Keratinocyte (primary cell): ENCODE measurements around the gene SNPH. TPM values are rescaled to one million over a fixed set of nuclear protein-coding genes. Genes with fewer than 3 reads are reported as not detected.

ENCODE experiments used
- DNase-seq: peaks from one replicate; pipeline ENCODE4 v3.0.0-alpha.2; 2011; ENCODE audit warnings: low read depth, missing footprints, low spot score
- FAIRE-seq: peaks from 2 replicates; lab custom pipeline; 2011; peaks lifted over from hg19 to GRCh38; lab: Jason Lieb, UNC
- H2AFZ ChIP-seq: 2 replicates; pipeline ENCODE4 v1.6.0; 2012; ENCODE audit warnings: low read length, control low read depth, inconsistent platforms; ENCODE audit not compliant: control insufficient read depth
- H3K27ac ChIP-seq: 2 replicates; pipeline ENCODE4 v1.5.1; 2011; ENCODE audit warnings: low read length; ENCODE audit not compliant: control insufficient read depth, insufficient read depth
- H3K27me3 ChIP-seq: 3 replicates; pipeline ENCODE4 v1.6.0; 2011; ENCODE audit warnings: low read length; ENCODE audit not compliant: control insufficient read depth, insufficient read depth; ENCODE audit errors: extremely low read depth
- H3K36me3 ChIP-seq, 2 experiments: 2 replicates in 1 of 2; 3 replicates in 1 of 2; pipeline ENCODE4 v1.5.1; 2011; ENCODE audit warnings: low read length in 2 of 2, mild to moderate bottlenecking in 1 of 2; ENCODE audit not compliant: control insufficient read depth in 2 of 2, insufficient read depth in 2 of 2; ENCODE audit errors: extremely low read depth in 1 of 2
- H3K4me1 ChIP-seq: 3 replicates; pipeline ENCODE4 v1.5.1; 2011; ENCODE audit warnings: low read length; ENCODE audit not compliant: control insufficient read depth, insufficient read depth; ENCODE audit errors: extremely low read depth
- H3K4me2 ChIP-seq: 3 replicates; pipeline ENCODE4 v1.6.0; 2011; ENCODE audit warnings: low read depth, low read length; ENCODE audit not compliant: control insufficient read depth, insufficient read depth; ENCODE audit errors: extremely low read depth
- H3K4me3 ChIP-seq, 3 experiments: fragments of 200-600 bp in 1 of 3; sonication (generic) in 1 of 3; 2 replicates in 2 of 3; 3 replicates in 1 of 3; pipeline ENCODE4 v1.5.1; 2011 to 2016; ENCODE audit warnings: low read length in 3 of 3, mild to moderate bottlenecking in 3 of 3, control low read depth in 2 of 3, inconsistent platforms in 1 of 3, low read depth in 1 of 3, mixed read lengths in 1 of 3, mixed run types in 1 of 3, moderate library complexity in 1 of 3; ENCODE audit not compliant: control insufficient read depth in 2 of 3, insufficient read depth in 2 of 3; ENCODE audit errors: extremely low read depth in 1 of 3
- H3K79me2 ChIP-seq: 2 replicates; pipeline ENCODE4 v1.6.0; 2012; ENCODE audit warnings: low read length; ENCODE audit not compliant: control insufficient read depth, insufficient read depth
- H3K9ac ChIP-seq: 3 replicates; pipeline ENCODE4 v1.6.0; 2011; ENCODE audit warnings: low read length; ENCODE audit not compliant: control insufficient read depth, insufficient read depth; ENCODE audit errors: extremely low read depth
- H3K9me1 ChIP-seq: 3 replicates; pipeline ENCODE4 v1.6.0; 2011; ENCODE audit warnings: low read length; ENCODE audit not compliant: control insufficient read depth, insufficient read depth; ENCODE audit errors: extremely low read depth
- H3K9me3 ChIP-seq: 2 replicates; pipeline ENCODE4 v1.5.1; 2012; ENCODE audit warnings: low read depth, low read length; ENCODE audit not compliant: control insufficient read depth
- H4K20me1 ChIP-seq: 3 replicates; pipeline ENCODE4 v1.6.0; 2011; ENCODE audit warnings: low read length; ENCODE audit not compliant: control insufficient read depth, insufficient read depth; ENCODE audit errors: extremely low read depth
- CTCF ChIP-seq, 3 experiments: IDR thresholded peaks in 1 of 3; conservative IDR thresholded peaks in 1 of 3; optimal IDR thresholded peaks in 1 of 3; 2 replicates in 2 of 3; 3 replicates in 1 of 3; pipeline versions ENCODE3 to v1.5.1; 2011; ENCODE audit warnings: low read length in 3 of 3, mild to moderate bottlenecking in 3 of 3, moderate library complexity in 2 of 3, control low read depth in 1 of 3, inconsistent platforms in 1 of 3; ENCODE audit not compliant: insufficient read depth in 2 of 3; ENCODE audit errors: extremely low read depth in 1 of 3
- EZH2 ChIP-seq: IDR thresholded peaks from one replicate; pipeline ENCODE4 v1.6.1; 2012; ENCODE audit warnings: inconsistent platforms, mild to moderate bottlenecking, low read length, moderate library complexity
- dilution Hi-C: fragments of 300-500 bp; cut with MboI; formaldehyde crosslinking; loops from one replicate; pipeline ENCODE4 v1.7.0; 2020; ENCODE audit warnings: low sequenced_read_pairs; ENCODE audit not compliant: extremely low pct_ligation_motif_present
- polyA plus RNA-seq, 5 experiments: library from polyadenylated mRNA; depleted of rRNA in 3 of 5; stranded (reverse) in 3 of 5; stranded (forward) in 1 of 5; unstranded in 1 of 5; fragments of >200 nt; gene quantifications; 1 replicate in 1 of 5; 2 replicates in 3 of 5; 3 replicates in 1 of 5; pipeline versions ENCODE4 v1.2.1 to v1.2.3, GENCODE V29; 2011 to 2012; ENCODE audit warnings: missing spikeins in 2 of 5, low read depth in 1 of 5, low replicate concordance in 1 of 5

SNPH gene
- polyA plus RNA-seq, 1 donor (not counting 4 experiments of a cell fraction or from before 2014, with no cell fraction given) = 1.3 TPM

DNA sequence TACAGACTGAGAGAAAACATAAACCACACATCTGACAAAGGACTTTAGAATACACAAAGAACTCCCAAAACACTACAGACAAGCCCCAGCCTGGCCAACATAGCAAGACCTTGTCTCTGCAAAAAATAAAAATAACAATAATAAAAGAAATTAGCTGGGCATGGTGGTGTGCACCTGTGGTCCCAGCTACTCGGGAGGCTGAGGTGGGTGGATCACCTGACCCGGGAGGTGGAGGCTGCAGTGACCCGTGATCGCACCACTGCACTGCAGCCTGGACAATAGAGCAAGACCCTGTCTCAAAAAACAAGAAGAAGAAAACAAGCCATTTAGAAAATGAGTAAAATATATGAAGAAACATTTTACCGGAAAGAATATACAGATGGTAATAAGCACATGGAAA, 49.7 kb downstream of the SNPH start:
- Histone ChIP-seq H3K79me2 (no peaks in the 10 kb centered on the region), H3K27ac (no peak overlapping the region), H3K9ac (no peak overlapping the region), H3K4me1 (no peaks in the 10 kb centered on the region), H3K27me3 (no peaks in the 10 kb centered on the region), H2AFZ (no peak overlapping the region), H4K20me1 (no peaks in the 10 kb centered on the region), H3K36me3 (peaks cover 0 to 13% of the 10 kb centered on the region in 2 experiments), H3K4me3 (no peak overlapping the region), H3K9me1 (no peaks in the 10 kb centered on the region), H3K4me2 (no peak overlapping the region), H3K9me3 (no peaks in the 10 kb centered on the region)
- DNase-seq (no peak), FAIRE-seq (no peak)
- dilution Hi-C loops = no loop called here
- TF ChIP-seq EZH2 (no peak), CTCF (optimal IDR thresholded peaks at IDR 0.05 in 1 of 3, IDR thresholded peaks at IDR 0.05 in 1 of 3, conservative IDR thresholded peaks at IDR 0.05 in 1 of 3; ENCODE audit: extremely low read depth in 1 of 3, insufficient read depth in 2 of 3, low read length in 3 of 3) (no peak)

DNA sequence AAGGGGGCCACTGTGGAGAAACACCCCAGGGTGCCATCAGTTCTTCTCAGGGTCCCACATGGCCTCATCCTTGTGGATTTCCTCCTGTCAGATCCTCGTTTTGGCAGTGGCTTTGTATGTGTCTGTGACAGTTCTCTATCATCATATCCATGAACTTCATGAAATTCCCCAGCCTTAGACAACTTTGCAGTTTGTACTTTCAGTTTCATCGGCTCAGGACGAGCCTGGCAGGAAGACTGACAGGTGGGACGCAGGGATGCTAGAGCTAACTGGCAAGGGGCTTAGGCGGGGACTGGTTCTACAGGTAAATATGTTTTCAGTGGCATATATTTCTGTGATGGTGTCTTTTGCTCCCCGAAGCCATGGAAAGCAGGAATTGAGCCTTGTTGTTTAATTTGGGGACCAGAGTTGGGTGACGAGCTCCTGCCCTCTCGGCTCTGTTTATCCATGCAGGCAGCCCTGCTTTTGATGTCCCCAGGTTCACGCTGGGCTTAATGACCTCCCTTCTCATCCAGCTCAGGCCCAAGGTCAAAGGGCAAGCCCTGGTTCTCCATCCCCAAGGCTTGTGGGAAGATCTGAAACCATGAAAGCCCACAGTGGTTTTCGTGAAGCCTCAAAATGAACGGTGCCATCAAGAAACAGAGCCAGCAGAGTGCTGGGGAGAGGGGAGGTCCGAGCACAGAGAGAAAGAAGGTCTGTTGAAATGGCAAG, 51.6 kb downstream of the SNPH start:
- no peak overlapping the region for H3K27ac ChIP-seq
- no peak overlapping the region for H3K4me2 ChIP-seq
- dilution Hi-C loops = no loop called here

More for the DNA sequence above, 51.6 kb downstream of the SNPH start:
- peaks cover 6% of the 10 kb centered on the region for H3K4me1 ChIP-seq
- no peaks in the 10 kb centered on the region for H4K20me1 ChIP-seq
- no peak overlapping the region for H2AFZ ChIP-seq
- TF ChIP-seq EZH2 = no peak
- no peak for TF ChIP-seq CTCF (optimal IDR thresholded peaks at IDR 0.05 in 1 of 3, IDR thresholded peaks at IDR 0.05 in 1 of 3, conservative IDR thresholded peaks at IDR 0.05 in 1 of 3; ENCODE audit: extremely low read depth in 1 of 3, insufficient read depth in 2 of 3, low read length in 3 of 3)
- no peaks in the 10 kb centered on the region for H3K9me1 ChIP-seq
- H3K4me3 ChIP-seq = no peak overlapping the region
- peaks cover 0 to 5% of the 10 kb centered on the region in 2 experiments for H3K36me3 ChIP-seq
- H3K79me2 ChIP-seq = no peaks in the 10 kb centered on the region
- H3K27me3 ChIP-seq = no peaks in the 10 kb centered on the region
- DNase-seq (no peak), FAIRE-seq (no peak)
- no peak overlapping the region for H3K9ac ChIP-seq
- H3K9me3 ChIP-seq = no peaks in the 10 kb centered on the region
